Measurements from ENCODE around the gene ARHGAP26. TPM values are rescaled to one million over a fixed set of nuclear protein-coding genes. Genes with fewer than 3 reads are reported as not detected.

Gene ARHGAP26
- total RNA-seq, 4 donors from 2014 or later: 12.4 to 49.5 (median 31.8) TPM

DNA sequence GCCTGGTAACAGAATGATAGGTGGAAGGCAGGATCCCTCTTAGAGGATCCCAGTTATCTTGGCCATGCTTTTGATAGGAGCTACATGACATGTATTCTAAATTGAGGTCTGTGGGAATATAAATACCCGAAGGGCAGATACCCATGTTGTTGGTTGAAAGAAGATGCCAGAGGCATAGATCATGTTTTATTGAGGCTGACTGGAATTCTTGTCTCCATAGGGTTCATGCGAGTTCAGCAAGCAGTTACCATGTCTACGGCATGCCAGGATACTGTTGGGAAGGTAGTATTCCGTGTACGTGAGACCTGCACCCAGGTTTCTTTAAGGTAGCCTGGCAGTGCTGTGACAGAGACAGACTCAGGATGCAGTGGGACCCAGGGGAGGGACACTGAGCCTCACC, 402.6 kb downstream of the ARHGAP26 start:
- Histone ChIP-seq H3K4me3 (no peak overlapping the region), H3K4me1 (no peaks in the 10 kb centered on the region), H3K9me3 (no peaks in the 10 kb centered on the region), H3K27me3 (no peaks in the 10 kb centered on the region), H3K36me3 (no peaks in the 10 kb centered on the region), H3K27ac (no peak overlapping the region)
- no peak for DNase-seq
- intact Hi-C loops (cut with DNase I; ENCODE audit: low total_unique reads): no loop called here
- TF ChIP-seq POLR2A (IDR thresholded peaks at IDR 0.05): no peak
- TF ChIP-seq, protein P1, sequence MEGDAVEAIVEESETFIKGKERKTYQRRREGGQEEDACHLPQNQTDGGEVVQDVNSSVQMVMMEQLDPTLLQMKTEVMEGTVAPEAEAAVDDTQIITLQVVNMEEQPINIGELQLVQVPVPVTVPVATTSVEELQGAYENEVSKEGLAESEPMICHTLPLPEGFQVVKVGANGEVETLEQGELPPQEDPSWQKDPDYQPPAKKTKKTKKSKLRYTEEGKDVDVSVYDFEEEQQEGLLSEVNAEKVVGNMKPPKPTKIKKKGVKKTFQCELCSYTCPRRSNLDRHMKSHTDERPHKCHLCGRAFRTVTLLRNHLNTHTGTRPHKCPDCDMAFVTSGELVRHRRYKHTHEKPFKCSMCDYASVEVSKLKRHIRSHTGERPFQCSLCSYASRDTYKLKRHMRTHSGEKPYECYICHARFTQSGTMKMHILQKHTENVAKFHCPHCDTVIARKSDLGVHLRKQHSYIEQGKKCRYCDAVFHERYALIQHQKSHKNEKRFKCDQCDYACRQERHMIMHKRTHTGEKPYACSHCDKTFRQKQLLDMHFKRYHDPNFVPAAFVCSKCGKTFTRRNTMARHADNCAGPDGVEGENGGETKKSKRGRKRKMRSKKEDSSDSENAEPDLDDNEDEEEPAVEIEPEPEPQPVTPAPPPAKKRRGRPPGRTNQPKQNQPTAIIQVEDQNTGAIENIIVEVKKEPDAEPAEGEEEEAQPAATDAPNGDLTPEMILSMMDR (IDR thresholded peaks at IDR 0.05): no peak

DNA sequence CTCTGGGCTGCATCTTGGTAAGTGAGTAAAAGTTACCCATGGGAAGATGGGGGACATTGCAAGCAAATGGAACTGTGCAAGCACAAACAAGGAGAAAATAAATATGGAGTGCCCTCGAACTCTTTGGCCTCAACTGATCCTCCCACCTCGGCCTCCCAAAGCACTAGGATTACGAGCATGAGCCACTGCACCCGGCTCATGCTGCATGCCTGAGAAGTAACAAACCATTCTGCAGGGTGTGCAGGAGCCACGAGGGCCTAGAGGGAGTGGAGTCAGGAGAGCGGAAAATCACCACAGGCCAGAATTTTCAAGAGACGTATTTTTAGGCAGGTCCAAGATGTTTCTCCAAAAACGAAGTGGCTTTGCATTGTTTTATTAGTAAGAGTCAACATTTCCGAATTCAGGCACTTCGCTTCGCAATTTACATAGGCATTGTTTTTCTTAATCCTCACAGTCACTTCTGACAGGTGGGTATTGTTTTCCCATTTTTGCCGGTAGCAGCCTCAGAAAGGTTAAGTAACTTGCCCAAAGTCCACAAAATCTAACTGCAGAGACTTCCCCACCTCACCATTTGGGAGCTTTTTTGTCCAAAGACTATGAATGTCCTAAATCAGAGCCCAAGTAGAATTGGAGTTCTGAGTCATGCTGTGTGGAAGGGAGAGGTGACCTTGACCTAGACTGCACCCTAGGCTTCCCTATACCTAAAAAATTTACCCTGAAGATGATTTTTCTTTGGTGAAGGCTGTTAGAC, 403.1 kb downstream of the ARHGAP26 start:
- Histone ChIP-seq H3K9me3 (no peaks in the 10 kb centered on the region), H3K27me3 (no peaks in the 10 kb centered on the region), H3K27ac (no peak overlapping the region), H3K36me3 (no peaks in the 10 kb centered on the region), H3K4me1 (no peaks in the 10 kb centered on the region), H3K4me3 (no peak overlapping the region)
- no peak for DNase-seq
- intact Hi-C loops (cut with DNase I; ENCODE audit: low total_unique reads): no loop called here
- TF ChIP-seq, protein P1 (IDR thresholded peaks at IDR 0.05): no peak
- TF ChIP-seq POLR2A (IDR thresholded peaks at IDR 0.05): no peak

DNA sequence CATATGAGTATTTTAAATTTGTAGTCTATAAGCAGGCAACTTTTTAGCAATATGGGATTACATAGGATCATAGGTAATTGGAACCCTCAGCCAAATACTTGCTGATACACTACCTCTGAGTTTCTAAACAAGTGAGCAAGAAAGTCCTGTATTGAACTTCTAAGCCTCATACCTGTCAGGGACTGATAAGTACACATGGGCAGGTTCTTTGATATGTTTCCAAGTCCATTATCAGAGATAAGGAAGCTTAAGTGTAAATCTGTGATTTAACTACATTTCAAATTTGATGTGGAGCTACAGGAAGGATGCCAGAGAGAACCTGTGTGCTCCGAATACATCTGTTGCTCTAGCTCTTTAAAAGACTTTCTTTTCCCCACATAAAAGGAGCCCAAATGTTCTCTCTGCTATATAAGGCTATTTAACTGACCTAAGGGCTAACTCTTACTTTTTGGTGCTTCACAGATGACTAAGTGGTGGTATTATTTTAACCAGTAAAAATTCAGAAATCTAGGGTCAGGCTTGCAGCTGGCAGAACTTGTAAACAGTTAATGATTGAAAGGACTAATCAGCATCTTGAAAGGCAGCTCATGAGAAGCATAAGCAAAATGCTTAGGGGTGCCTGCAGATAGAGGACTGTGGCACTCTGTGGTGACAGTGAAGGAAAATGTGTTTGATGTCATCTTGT, 404.7 kb downstream of the ARHGAP26 start:
- intact Hi-C loops (cut with DNase I; ENCODE audit: low total_unique reads): no loop called here
- Histone ChIP-seq H3K27me3 (no peaks in the 10 kb centered on the region), H3K4me3 (no peak overlapping the region), H3K36me3 (no peaks in the 10 kb centered on the region), H3K4me1 (no peaks in the 10 kb centered on the region), H3K27ac (no peak overlapping the region), H3K9me3 (no peaks in the 10 kb centered on the region)
- TF ChIP-seq, protein P1 (IDR thresholded peaks at IDR 0.05): no peak
- TF ChIP-seq POLR2A (IDR thresholded peaks at IDR 0.05): no peak
- DNase-seq: no peak

DNA sequence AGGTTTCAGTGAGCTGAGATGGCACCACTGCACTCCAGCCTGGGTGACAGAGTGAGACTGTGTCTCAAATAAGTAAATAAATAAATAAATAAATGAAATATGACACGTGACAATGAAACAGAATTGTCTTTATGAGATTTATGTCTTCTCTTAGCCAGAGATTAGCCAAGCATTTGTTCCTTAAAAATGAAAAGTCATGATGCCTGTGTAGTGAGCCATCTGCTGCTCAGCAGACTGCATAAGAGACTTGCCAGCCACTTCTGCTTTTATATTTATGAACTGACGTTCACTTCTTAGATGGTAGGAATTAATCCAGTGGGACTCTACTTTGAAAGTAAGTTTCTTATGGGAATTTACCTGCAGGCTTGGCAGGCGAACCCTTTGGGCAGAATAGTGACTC, 405.9 kb downstream of the ARHGAP26 start:
- no peaks in the 10 kb centered on the region for H3K4me1 ChIP-seq
- no peak for TF ChIP-seq POLR2A (IDR thresholded peaks at IDR 0.05)
- TF ChIP-seq, protein P1 (IDR thresholded peaks at IDR 0.05): no peak
- no peaks in the 10 kb centered on the region for H3K9me3 ChIP-seq
- H3K4me3 ChIP-seq: no peak overlapping the region
- no peaks in the 10 kb centered on the region for H3K36me3 ChIP-seq
- H3K27ac ChIP-seq: no peak overlapping the region
- H3K27me3 ChIP-seq: no peaks in the 10 kb centered on the region
- intact Hi-C loops (cut with DNase I; ENCODE audit: low total_unique reads): no loop called here
- no peak for DNase-seq

DNA sequence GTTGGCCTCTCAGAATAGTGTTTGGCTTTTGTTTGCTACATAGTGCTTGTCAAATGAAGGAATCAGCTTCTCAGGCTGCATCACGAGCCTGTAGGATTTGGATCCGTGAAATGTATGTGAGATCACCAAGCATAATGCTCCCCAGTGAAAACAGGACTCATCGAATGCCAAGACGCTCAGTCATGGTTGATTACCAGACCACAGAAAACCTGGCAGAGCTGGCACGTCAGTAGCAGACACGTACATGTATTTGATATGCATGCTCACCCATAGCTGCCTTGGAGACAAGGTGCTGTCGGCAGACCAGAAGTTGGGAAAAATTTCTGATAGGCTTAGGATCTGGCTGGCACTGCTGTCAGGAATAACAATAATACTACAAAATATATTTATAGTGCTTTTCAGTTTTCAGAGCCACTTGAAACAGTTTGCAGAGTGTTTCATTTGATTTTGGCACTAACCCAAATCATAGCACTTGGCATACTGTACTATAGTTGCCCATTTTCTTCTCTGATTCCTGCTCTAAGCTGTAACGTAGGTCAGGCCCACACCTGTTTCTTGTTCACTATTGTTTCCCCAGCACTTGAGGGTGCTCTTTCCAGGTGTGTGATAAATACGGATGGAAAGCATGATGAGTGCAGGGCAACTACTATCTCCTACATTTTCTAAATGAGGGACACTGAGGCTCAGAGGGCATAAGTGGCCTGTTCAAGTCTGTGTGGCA, 407.2 kb downstream of the ARHGAP26 start:
- intact Hi-C loops (cut with DNase I; ENCODE audit: low total_unique reads): no loop called here
- Histone ChIP-seq H3K36me3 (no peaks in the 10 kb centered on the region), H3K27me3 (no peaks in the 10 kb centered on the region), H3K4me1 (no peaks in the 10 kb centered on the region), H3K4me3 (no peak overlapping the region), H3K9me3 (no peaks in the 10 kb centered on the region), H3K27ac (no peak overlapping the region)
- no peak for TF ChIP-seq POLR2A (IDR thresholded peaks at IDR 0.05)
- TF ChIP-seq, protein P1 (IDR thresholded peaks at IDR 0.05): no peak
- no peak for DNase-seq
